Smooth muscle cell (in vitro differentiated cells): ENCODE measurements around the gene NOP53. TPM values are rescaled to one million over a fixed set of nuclear protein-coding genes. Genes with fewer than 3 reads are reported as not detected.

ENCODE experiments used
- DNase-seq: peaks from one replicate; lab custom pipeline; 2025; ENCODE audit not compliant: unreplicated experiment; lab: John Stamatoyannopoulos, UW
- H2AFZ ChIP-seq: fragments of 200-600 bp; sonication (generic); 2 replicates; pipeline ENCODE4 v1.6.0; 2016; ENCODE audit warnings: antibody characterized with exemption, low read depth, mild to moderate bottlenecking
- H3F3A ChIP-seq: fragments of 200-600 bp; sonication (generic); 2 replicates; pipeline ENCODE4 v1.6.0; 2017; ENCODE audit warnings: antibody characterized with exemption, low read depth
- H3K27ac ChIP-seq: fragments of 200-600 bp; sonication (generic); 2 replicates; pipeline ENCODE4 v1.5.1; 2016; ENCODE audit warnings: low read depth, mild to moderate bottlenecking
- H3K27me3 ChIP-seq: fragments of 200-600 bp; sonication (generic); 2 replicates; pipeline ENCODE4 v1.6.1; 2016; ENCODE audit warnings: low read depth, mild to moderate bottlenecking
- H3K36me3 ChIP-seq: fragments of 200-600 bp; sonication (generic); 2 replicates; pipeline ENCODE4 v1.5.1; 2016; ENCODE audit warnings: low read depth
- H3K4me1 ChIP-seq: fragments of 200-600 bp; sonication (generic); 2 replicates; pipeline ENCODE4 v1.5.1; 2016; ENCODE audit warnings: low read depth
- H3K4me2 ChIP-seq: fragments of 200-600 bp; sonication (generic); 2 replicates; pipeline ENCODE4 v1.6.0; 2016; ENCODE audit warnings: mild to moderate bottlenecking
- H3K4me3 ChIP-seq: fragments of 200-600 bp; sonication (generic); 2 replicates; pipeline ENCODE4 v1.5.1; 2016; ENCODE audit warnings: mild to moderate bottlenecking
- H3K79me2 ChIP-seq: fragments of 200-600 bp; sonication (generic); 2 replicates; pipeline ENCODE4 v1.6.0; 2016; ENCODE audit warnings: low read depth, mild to moderate bottlenecking
- H3K9ac ChIP-seq: fragments of 200-600 bp; sonication (generic); 2 replicates; pipeline ENCODE4 v1.6.0; 2016; ENCODE audit warnings: low read depth
- H3K9me3 ChIP-seq: fragments of 200-600 bp; sonication (generic); replicated peaks from 2 replicates; pipeline ENCODE4 v1.5.1; 2016; ENCODE audit warnings: low read depth
- H4K20me1 ChIP-seq: fragments of 200-600 bp; sonication (generic); 2 replicates; pipeline ENCODE4 v1.6.0; 2016; ENCODE audit warnings: low read depth
- WGBS: methylation state at CpG from one replicate; pipeline ENCODE4 v1.1.7; 2016; ENCODE audit warnings: low lambda C conversion rate; 5-methylcytosine and 5-hydroxymethylcytosine counted together
- polyA plus RNA-seq: library from polyadenylated mRNA; unstranded; fragments of >200 nt; fragmentation: Nextera tagmentation; extraction: Ambion mirVana; gene quantifications from 2 replicates; pipeline ENCODE4 v1.2.1, GENCODE V29; 2016
- total RNA-seq: library from RNA; depleted of rRNA; stranded (reverse); fragments of >200 nt; gene quantifications from 2 replicates; pipeline ENCODE4 v1.2.3, GENCODE V29; 2014
- TF ChIP-seq, protein P1 (sequence below): fragments of 200-600 bp; sonication (generic); IDR thresholded peaks from 2 replicates; pipeline ENCODE4 v1.5.1; 2017; ENCODE audit warnings: borderline replicate concordance, mild to moderate bottlenecking, antibody characterized with exemption; ENCODE audit not compliant: insufficient read depth, poor library complexity, severe bottlenecking

Gene NOP53
- total and polyA plus RNA-seq, 2 experiments from 2014 or later: 42.8 to 74.5 TPM

DNA sequence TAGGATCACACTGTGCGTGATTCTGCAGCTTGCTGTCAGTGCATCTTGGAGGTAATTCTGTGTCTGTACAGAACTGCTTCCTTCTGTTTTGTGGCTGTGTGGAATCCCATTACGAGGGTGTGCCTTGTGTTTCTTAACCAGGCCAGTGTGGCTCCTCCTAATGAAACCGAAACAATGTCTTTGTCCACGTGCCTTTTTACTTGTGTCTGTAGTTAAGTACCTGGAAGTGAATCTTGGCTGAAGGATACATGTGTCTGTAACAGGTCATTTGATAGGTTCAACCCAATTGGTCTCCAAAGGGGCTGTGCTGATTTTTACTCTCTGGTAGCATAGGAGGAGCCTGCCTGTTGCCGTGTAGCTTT is 13.1 kb downstream of the NOP53 start:
- TF ChIP-seq, protein P1, sequence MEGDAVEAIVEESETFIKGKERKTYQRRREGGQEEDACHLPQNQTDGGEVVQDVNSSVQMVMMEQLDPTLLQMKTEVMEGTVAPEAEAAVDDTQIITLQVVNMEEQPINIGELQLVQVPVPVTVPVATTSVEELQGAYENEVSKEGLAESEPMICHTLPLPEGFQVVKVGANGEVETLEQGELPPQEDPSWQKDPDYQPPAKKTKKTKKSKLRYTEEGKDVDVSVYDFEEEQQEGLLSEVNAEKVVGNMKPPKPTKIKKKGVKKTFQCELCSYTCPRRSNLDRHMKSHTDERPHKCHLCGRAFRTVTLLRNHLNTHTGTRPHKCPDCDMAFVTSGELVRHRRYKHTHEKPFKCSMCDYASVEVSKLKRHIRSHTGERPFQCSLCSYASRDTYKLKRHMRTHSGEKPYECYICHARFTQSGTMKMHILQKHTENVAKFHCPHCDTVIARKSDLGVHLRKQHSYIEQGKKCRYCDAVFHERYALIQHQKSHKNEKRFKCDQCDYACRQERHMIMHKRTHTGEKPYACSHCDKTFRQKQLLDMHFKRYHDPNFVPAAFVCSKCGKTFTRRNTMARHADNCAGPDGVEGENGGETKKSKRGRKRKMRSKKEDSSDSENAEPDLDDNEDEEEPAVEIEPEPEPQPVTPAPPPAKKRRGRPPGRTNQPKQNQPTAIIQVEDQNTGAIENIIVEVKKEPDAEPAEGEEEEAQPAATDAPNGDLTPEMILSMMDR: no peak
- no peaks in the 10 kb centered on the region for H3K27me3 ChIP-seq
- H3K4me2 ChIP-seq: no peak overlapping the region
- over 99% methylated on average over 5 of the region's 5 CpGs for WGBS
- no peaks in the 10 kb centered on the region for H3F3A ChIP-seq
- H2AFZ ChIP-seq: no peak overlapping the region
- no peak overlapping the region for H3K4me3 ChIP-seq
- H3K36me3 ChIP-seq: peaks cover 3% of the 10 kb centered on the region
- no peaks in the 10 kb centered on the region for H3K79me2 ChIP-seq
- DNase-seq: no peak
- no peaks in the 10 kb centered on the region for H3K4me1 ChIP-seq
- no peaks in the 10 kb centered on the region for H3K9me3 ChIP-seq
- H3K27ac ChIP-seq: no peak overlapping the region
- H4K20me1 ChIP-seq: peaks cover 11% of the 10 kb centered on the region
- no peak overlapping the region for H3K9ac ChIP-seq

DNA sequence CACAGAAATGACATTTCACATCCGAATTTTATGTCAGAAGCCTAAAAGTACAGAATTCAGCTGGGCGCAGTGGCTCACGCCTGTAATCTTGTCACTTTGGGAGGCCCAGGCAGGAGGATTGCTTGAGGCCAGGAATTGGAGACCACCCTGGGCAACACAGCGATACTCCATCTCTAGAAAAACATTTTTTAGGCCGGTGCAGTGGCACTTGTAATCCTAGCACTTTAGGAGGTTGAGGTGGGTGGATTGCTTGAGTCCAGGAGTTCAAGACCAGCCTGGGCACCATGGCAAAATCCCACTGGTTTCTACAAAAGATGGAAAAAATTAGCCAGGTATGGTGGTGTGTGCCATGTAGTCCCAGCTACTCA is 15.3 kb downstream of the NOP53 start:
- DNase-seq: no peak
- Histone ChIP-seq H3K9ac (no peak overlapping the region), H3K36me3 (peaks cover 3% of the 10 kb centered on the region), H3K4me2 (no peak overlapping the region), H3K4me1 (no peaks in the 10 kb centered on the region), H2AFZ (no peak overlapping the region), H3K27ac (no peak overlapping the region), H3K79me2 (no peaks in the 10 kb centered on the region), H3K4me3 (no peak overlapping the region), H4K20me1 (peaks cover 5% of the 10 kb centered on the region), H3K9me3 (no peaks in the 10 kb centered on the region), H3K27me3 (no peaks in the 10 kb centered on the region), H3F3A (peaks cover 5% of the 10 kb centered on the region)
- WGBS: 83% methylated on average over 5 of the region's 5 CpGs
- TF ChIP-seq, protein P1: no peak

DNA sequence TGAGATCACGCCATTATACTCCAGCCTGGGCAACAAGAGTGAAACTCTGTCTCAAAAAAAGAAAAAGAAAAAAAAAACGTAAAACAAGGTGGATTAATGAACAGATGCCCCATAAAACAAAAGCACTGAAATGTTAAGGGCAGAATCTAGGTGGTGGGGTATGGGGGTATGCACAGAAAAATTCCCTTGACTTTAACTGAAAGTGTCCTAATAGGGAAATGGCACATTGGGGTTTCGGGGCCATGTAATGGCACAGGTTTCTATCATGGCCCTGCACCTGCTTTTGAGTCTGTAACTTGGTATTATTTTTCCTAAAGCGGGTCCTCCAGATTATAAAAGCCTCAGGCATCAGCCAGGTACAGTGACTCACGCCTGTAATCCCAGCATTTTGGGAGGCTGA is 16.2 kb downstream of the NOP53 start:
- Histone ChIP-seq H3K79me2 (no peaks in the 10 kb centered on the region), H3K27me3 (no peaks in the 10 kb centered on the region), H3K4me3 (no peak overlapping the region), H3F3A (peaks cover 5% of the 10 kb centered on the region), H4K20me1 (peaks cover 5% of the 10 kb centered on the region), H3K4me2 (no peak overlapping the region), H3K9me3 (no peaks in the 10 kb centered on the region), H3K27ac (no peak overlapping the region), H3K9ac (no peak overlapping the region), H2AFZ (no peak overlapping the region), H3K4me1 (no peaks in the 10 kb centered on the region), H3K36me3 (peaks cover 3% of the 10 kb centered on the region)
- WGBS: 89% methylated on average over 5 of the region's 5 CpGs
- DNase-seq: no peak
- TF ChIP-seq, protein P1: no peak

DNA sequence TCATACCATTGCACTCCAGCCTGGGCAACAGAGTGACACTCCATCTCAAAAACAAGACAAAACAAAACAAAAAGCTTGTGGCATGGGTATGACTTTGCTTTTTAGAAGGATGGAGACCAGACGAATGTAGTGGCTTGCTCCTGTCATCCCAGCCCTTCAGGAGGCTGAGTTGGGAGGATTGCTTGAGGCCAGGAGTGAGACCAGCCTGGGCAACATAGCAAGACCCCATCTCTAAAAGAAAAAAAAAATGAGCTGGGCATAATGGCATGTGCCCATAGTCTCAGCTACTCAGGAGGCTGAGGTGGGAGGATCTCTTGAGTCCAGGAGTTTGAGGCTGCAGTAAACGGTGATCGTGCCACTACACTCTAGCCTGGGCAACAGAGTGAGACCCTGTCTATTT is 16.8 kb downstream of the NOP53 start:
- Histone ChIP-seq H3K27me3 (no peaks in the 10 kb centered on the region), H3K36me3 (peaks cover 3% of the 10 kb centered on the region), H3K27ac (no peak overlapping the region), H3K9ac (no peak overlapping the region), H3F3A (peaks cover 5% of the 10 kb centered on the region), H3K9me3 (no peaks in the 10 kb centered on the region), H3K4me1 (no peaks in the 10 kb centered on the region), H3K4me2 (no peak overlapping the region), H3K79me2 (no peaks in the 10 kb centered on the region), H4K20me1 (peaks cover 5% of the 10 kb centered on the region), H2AFZ (no peak overlapping the region), H3K4me3 (no peak overlapping the region)
- TF ChIP-seq, protein P1: no peak
- WGBS: 82% methylated on average over 3 of the region's 3 CpGs
- DNase-seq: no peak
